NT2/D1 (cell line): ENCODE results near the gene LEMD1.

Source experiments
- YY1 ChIP-seq: IDR thresholded peaks from 2 replicates; pipeline ENCODE4 v1.6.1; 2011; ENCODE audit not compliant: insufficient read length, insufficient read depth
- ZNF274 ChIP-seq: IDR thresholded peaks from 2 replicates; pipeline ENCODE4 v1.6.1; 2011; ENCODE audit warnings: mild to moderate bottlenecking, low read depth, low read length

DNA sequence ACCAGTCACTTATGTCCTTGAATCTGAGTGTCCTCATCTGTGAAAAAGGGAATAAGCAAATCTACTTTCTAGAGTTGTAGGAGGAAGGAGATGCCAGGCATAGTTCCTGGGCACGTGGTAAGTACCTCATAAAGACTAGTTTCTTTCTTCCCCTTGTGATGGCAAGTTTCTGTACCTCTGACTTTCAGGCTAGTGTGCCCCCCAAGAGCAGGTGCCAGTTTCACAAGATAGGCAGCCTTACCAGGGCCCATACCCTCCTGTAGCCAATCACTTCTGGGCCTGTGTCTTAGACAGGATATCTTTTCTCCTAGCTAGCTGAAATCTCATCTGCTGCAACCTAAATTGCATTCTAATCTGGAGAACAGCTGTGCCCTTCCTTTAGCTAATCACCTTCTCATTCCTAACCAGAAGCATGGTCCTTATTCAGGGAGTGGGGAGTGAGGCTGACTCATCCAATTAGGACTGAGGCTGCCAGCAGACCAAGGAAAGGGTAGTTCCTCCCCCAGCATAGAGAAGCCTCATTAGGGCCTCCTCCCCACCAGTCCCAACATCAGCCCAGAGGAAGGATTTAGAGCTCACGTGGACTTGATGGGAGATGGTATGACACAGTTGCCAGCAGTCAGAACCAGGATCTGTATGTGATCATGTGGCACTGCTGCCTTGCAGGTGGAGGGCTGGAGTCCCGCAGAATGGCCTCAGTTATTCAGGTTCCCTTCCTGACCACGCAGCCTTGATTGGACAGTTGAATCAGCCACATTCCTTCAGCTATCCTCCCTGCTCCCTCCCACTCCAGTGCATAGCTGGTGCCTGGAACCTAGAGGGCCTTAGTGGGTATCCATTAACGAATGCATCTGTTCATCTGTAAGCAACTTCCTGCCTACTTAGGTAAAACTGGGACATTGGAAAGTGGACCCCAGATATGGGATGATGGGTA lies 73.0 kb downstream of the LEMD1 start:
- TF ChIP-seq YY1 (no peak), ZNF274 (no peak)
